GM19467 (cell line): Measurements from ENCODE around the gene JAKMIP1.
A peak's percentile ranks its signal among the peaks of the same experiment; 100 is the strongest.

ENCODE experiments used
- ATAC-seq: cut with Tn5 transposase; IDR thresholded peaks from one replicate; pipeline ENCODE4 v1.9.1; 2021; ENCODE audit warnings: mild to moderate bottlenecking, moderate library complexity; ENCODE audit not compliant: unreplicated experiment

Gene JAKMIP1

DNA sequence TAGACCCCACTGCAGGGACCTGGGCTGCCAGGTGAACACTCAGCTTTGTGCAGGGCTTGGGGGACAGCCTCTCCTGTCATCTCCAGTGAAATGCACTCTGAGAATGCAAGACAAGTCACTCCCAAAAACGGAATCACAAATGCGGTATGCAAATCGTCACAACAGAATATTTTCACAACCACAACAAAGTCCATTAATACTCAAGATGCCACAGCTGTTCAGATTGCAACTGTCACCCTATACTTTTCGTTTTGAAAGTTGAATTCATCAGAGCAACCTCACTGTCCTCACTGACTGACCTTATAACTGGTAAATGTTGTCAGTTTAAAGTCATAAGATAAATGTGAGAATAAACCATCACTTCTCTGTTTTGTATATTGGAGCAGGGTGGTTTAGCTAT, 16.6 kb downstream of the JAKMIP1 start:
- no peak for ATAC-seq

DNA sequence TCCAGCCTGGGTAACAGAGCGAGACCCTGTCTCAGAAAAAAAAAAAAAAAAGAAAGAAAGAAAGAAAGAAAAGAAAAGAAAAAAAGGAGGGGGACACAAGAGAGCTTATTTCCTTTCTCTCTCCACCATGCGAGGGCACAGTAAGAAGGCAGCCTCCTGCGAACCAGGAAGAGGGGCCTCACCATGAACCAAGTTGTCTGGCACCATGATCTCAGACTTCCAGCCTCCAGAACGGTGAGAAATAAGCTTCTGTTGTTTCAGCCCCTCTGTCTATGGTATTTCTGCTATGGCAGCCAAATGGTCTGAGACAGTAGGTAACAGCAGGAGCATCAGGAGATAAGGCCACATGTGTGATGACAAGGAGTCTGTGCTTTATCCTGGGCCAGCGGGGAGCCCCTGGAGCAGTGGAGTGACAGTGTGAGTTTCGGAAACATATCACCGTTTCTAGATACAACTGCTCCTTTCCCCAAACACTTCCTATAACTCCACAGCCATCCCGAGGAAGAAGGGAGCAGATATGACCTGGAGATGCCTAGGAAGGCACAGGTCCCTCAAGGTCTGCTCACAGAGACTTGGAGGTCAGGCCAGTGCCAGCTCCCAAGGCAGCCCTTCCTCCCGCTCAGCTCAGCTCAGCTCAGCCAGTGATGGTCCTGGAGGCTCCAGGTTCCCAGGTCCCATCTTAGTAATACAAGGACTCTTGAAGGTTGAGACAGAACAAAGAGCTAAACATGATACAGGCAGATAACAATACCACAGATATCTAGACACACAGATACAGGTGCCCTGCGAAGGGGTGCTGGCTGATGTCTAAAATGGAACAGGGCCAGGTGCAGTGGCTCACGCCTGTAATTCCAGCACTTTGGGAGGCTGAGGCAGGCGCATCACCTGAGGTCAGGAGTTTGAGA, 17.7 kb downstream of the JAKMIP1 start:
- no peak for ATAC-seq

DNA sequence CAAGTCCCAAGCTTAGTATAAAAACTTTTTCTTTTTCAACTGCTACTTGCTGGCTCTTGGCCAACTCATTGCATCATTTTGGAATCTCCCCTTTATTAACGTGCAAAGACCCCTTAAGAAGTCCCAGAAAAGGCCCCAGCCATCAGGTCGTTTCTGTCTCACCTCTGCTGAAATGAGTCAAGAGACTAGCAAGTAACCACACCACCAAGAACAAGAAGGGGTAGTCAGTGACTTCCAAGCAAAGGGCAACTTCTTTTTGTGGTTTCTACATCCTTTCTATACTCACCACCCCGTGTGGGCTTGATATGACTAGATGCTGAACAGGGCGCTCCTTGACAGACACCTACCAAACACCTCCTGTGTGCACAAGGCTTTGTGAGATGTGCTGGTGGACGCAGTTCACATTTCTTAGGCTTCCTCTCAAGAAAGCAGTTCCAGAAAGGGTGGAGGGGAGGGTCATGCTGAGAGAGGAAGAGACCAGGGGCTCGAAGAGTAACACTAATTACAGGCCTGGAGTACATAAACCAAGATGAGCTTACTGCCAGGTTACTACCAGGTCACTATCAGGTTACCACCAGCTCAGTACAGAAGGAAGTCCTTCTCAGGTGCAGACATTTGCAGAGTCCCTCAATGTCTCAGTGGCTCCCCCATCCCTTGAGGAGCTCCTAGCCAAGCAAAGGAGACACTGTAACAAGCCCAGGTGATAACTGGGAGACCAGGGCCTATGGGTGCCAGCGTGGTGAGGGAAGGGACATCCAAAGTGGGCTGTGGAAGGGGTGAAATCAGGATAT, 19.3 kb downstream of the JAKMIP1 start:
- ATAC-seq: peak; percentile 86

DNA sequence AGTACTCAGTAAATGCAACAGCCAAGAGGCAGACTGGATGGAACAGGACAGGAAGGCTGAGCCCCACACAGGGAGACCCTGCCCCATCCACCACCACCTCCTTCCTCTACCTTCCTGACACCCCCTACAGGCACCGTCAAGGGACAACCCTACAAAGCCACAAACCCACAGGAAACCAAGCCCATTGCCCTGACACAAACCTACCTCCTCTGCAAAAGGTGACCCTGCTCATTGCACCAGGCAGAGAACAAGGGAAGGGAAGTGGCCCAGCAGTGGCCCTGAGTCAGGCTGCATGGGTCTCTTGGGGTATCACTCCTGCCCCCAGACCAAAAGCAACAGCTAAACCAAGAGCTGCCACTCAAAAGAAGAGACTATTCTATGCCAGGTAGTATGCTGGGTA, 21.0 kb downstream of the JAKMIP1 start:
- no peak for ATAC-seq

DNA sequence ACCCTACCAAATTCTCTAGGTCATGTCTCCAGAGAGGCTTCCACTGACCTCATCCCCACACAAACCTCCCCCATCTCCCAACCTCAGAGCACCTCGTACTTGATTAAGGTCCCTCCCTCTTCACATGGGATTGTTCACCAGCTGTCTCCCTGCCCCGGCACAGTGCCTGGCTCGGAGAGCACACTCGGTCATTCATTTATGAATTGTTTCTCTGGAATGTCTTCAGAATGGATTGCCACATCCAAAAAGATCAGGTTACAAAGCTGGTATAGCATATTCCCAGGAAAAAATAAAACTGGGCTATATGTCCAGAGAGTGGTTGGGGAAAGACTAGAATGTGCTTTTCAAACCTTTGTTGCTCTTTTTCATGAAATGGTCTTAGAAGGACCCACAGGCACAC, 21.6 kb downstream of the JAKMIP1 start:
- no peak for ATAC-seq

DNA sequence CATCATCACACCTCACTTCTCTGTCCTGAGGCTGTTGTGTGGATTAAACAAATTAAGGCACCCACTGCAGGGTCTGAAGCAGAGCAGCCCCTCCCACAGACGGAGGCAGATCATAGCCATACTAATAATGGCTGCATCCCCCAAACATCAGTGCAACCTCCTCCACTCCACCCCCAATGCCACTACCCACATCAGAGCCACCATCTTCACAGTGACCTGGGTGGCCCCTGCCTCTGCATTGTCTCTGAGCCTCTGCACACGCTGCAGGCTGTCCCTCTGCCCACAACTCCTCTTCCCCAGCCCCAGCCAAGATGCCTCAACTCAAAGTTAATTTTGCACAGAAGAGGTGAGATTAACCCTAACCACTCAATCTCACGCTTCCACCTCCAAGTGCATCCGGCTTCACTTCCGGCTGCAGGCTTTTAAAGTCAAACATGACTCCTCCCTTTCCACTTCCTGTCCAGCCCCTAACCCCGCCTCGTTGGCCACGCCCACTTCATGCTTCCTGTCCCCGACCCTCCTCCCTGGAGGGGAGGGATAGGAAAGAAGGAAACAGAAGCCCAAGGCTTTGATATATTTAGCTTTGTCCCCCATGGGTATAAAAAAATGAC, 22.7 kb downstream of the JAKMIP1 start:
- ATAC-seq: no peak

DNA sequence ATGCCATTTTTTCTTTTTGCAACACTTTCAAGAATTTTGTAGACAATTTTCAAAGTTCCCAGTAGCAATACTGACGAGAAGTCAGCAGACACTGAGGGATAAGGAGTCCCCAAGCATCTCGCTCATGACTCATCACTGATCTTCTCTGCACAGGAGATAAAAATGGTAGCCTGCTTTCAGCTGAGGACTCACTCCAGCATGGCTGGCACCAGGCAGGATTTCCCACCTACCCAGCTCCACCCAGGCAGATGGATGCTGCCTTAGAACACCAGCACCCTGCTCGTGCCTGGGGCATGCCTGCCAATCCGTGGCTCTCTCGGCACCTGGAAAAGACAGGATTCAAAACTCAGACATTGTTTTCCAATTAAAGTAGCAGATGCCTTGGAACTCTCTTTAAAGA, 24.9 kb downstream of the JAKMIP1 start:
- ATAC-seq: no peak

DNA sequence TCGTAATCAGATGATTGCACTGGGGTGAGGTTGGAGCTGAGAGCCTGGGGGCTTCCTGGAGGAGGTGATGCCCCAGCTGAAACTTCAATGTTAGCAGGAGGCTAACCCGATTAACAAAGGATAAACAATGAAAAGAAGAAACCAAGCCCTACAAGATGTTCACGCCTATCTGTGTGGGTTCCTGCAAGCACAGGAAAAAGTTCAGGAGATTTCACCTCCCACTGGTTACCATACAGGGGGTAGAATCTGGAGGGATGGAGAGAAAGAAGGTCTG, 27.5 kb downstream of the JAKMIP1 start:
- ATAC-seq: no peak

DNA sequence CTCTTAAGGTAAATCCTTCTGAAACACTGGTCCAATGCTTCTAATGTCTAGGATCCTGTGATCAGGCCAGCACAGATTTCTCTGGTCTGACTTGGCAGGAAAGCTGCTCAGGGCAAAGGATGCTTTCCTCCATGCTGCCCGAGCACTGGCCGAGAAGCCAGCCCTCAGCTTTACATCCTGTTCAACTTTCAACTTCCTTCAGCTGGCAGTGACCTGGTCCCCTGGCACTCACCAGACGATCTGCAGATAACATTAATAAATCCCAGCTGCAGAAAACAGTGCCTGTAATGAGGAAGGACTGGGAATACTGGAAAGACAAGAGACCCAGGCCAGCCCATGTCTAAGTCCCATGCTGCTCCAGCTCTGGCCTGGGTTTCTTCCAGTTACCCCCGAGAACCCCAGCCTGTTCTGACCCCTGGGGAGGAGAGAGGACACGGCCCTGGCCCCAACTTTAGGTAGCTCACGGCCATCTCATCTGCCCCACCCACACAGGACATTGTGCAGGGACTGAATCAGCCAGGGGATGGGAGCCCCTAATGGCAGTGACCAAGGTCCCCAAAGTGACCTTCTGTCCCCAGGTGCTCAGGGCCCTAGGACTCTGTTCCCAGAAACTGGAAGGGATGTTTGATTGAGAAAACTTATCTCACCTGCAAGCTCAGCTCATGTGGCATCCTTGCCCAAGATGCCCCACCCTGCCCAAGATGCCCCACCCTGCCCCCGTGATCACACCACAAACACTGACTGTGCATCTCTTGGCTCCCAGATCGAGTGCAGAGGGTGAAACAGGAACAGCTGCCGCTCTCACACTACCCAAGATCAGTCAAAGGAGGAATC, 28.0 kb downstream of the JAKMIP1 start:
- no peak for ATAC-seq

DNA sequence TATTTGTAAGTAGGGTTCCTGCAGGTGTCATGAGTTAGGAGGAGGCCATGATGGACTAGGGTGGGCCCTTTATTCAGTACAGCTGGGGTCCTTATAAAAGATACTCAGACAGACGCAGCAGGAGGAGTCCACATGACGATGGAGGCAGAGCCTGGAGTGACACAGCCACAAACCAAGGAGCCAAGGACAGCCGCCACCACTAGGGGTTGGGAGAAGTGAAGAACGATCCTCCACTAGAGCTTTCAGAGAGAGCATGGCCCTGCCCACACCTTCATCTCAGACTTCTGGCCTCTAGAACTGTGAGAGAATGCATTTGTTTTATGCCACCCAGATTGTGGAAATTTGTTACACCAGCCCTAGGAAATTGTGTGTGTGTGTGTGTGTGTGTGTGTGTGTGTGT, 31.1 kb downstream of the JAKMIP1 start:
- no peak for ATAC-seq

DNA sequence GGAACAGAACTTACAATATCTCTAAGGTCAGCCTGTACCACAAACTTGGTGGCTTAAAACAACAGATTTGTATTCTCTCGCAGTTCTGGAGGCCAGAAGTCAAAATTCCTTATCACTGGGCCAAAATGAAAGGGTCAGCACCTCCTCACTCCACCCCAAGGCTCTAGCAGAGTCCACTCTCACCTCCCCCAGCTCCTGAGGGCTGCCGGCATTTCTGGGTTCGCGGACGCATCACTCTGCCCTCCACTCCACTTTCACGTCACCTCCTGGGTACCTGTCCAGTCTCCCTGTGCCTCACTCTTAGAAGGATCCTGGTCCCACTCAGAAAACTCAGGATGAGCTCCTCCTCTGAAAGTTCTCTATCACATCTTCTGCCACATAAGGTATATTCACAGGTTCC, 34.6 kb downstream of the JAKMIP1 start:
- no peak for ATAC-seq

DNA sequence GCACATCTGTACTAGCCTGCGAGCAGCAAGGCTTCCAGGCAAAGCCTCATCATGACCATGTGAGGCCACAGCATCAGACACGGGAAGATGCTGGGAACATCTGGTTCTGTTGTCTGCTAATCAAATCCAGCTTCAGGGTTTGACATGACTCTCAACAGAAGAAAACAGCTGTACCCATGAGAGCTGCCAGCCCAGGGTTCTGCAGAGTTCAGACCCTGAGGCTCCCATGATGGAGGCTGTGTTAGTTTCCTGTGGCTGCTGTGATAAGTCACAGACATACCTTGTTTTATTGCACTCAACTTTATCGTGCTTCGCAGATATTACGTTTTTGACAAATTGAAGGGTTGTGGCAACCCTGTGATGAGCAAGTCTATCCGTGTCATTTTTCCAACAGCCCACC, 37.5 kb downstream of the JAKMIP1 start:
- ATAC-seq: no peak

DNA sequence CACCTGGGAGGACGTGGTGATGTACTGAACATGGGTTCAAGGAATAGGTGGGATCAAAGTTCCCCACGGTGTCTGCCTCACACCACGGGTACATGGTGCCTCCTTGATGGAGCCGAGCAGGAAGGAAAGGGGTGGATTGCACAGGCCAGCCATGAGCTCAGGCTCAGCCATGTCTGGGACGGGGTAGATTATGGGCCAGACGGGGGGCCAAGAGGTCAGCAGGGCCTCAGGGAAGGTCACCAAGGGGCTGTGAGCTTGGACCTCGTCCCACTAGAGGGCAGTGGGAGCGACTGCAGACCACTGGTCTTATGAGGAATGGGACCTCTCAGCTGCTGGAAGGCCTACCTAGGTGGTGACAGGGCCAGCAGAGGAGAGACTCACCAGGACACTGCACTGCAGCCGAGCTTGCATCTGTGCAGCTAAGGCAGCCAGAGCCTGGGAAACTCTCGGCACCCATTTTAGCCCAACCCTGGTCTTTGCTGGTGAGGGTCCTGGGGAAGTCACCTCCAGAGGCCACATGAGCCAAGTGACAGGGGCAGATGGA, 38.4 kb downstream of the JAKMIP1 start:
- no peak for ATAC-seq

DNA sequence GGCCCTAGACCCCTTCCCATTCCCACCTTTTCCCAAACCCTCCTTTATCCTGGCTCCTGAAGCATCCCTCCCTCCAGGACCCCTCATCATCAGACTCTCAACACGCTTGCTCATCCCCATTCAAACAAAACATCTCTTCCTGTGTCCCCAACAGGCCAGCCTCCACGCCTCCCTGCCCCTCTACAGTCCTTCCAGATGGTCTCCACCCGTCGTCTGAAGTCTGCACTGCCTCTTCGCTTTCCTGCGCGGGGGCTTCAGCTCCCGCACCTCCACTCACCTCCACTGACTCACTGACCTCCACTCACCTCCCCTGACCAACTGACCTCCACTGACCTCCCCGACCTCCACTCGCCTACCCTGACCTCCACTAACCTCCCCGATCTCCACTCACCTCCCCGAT, 39.8 kb downstream of the JAKMIP1 start:
- ATAC-seq: no peak

DNA sequence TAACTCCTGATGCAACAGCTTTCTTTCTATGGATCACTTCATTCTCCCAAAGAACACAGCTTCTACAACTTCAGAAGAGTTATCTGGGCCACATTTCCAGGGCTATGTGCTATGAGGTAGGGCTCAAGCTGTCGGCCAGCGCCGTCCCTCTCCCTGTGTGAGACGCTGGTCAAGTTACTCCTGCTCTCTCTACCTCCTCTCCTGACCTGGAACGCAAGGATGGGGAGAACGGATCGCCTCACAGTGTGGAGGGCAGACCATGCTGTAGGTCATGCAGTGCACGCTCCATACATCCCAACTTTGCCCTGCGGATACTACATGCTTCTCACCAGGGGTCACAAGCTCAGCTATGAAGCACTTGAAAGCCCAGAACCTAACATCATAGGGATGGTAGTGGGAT, 42.4 kb downstream of the JAKMIP1 start:
- no peak for ATAC-seq

DNA sequence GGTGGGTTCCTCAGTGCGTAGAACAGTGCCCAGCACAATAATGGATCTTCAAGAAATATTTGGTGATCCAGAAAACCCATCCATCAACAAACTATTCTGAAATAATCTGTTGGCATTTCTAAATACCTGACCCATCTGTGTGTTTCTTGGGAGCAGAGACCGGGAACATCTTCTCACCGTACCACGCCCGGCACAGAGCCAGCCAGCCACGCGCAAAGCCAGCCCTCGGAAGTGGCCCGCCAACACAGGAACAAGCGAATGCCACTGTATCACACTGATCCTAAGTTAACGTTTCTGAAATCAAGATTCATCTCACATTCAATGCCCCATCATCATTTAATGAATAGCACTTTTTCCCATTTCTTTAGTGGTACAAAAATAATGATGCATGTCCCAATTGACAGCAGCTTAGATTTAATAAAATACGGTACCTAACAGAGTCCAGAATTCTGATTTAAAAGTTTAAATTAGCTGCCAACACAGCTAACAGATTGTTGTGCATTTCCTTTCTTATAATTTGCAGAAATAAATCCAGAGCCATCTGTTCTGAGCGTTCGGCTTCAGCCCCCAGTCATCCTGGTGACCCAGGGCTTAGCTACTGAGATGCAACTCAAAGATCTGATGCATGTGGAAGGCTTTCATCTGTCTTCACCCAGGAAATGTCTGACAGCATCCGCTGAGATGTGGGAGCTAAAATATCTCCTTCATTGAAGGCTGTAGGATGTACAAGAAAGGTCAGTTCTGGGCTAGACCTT, 44.2 kb downstream of the JAKMIP1 start:
- ATAC-seq: no peak

DNA sequence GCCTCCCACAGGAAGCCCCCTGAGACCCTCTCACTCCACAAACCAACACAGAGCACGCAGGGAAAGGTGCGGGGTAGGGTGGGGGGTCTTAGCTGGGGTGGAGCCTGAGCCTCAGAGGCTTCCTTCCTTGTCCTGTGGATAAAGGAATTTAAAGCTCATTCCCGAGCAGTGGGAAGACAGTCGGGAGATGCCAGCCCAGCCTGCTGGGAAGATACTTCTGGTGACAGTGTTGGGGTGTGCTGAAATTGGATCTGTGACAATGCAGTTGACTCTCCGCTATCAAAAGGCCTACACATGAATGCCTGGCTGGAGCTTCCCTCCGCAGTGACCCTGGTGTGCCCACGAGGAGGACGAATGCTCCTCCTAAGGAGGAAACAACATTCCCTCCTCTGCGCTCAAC, 45.5 kb downstream of the JAKMIP1 start:
- no peak for ATAC-seq

DNA sequence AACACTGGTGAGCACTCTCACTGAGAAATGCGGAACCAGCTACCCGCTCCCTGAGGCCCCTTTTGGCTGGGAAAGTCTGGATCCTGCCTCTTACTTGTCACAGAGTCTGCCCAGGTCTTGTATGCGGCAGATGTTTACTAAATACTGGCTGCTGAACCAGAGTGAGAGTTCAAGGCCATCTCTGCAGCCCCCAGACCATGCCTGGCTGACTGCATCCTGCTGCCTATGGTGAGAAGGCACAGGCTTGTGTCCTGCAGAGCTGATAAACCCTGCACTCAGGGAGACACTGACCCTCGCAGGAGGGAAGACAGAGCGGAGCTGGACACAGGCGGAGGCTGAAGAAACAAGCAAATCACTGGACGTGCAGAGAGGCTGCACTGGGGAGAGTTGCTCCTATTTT, 46.5 kb downstream of the JAKMIP1 start:
- ATAC-seq: no peak

DNA sequence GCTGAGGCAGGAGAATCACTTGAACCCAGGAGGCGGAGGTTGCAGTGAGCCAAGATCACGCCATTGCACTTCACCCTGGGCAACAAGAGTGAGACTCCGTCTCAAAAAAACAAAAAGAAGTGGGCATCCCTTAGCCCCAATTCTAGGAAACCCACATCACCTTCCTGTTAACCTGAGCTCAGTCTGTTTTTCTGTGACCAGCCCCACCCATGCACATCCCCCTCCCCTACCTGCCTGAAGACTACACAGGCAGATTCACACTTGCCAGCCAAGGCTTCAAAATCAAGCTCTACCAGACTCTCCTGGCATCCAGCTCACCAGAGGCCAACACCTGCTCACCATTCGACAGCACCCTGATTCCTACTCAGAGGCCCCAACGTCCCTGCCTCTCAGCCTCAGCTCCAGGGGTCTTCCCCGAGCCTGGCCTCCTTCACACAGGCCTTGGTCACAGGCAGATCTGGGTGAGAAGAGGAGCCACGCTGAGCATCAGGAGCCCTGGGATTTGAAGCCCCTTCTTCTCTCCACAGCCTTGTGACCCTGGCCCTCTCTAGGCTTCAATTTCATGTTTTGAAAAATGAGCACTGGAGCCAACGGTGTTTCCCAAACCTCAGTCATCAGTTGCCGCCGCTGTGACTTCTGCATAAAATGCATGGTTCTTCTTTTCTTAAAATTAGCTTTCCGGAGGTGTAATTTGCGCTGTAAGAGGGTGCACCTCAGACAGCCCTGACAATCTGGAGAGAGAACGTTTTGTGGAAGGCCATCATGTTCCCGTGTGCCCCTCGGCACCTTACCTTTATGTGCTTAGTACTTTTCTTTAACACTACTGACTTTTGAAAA, 47.3 kb downstream of the JAKMIP1 start:
- no peak for ATAC-seq
